Frontal cortex (tissue), 4 donors: Measurements from ENCODE around the gene TNFRSF21. TPM values are rescaled to one million over a fixed set of nuclear protein-coding genes. Genes with fewer than 3 reads are reported as not detected.
"Not testable (repeated sequence)": the region's sequence is repeated elsewhere in the genome, so short reads cannot be mapped to it uniquely, and the experiment has no call there.

ENCODE experiments used
- DNase-seq, 2 donors: peaks; one replicate each; pipeline ENCODE4 v3.0.0; 2012; ENCODE audit warnings: low spot score in 2 of 2
- FAIRE-seq: peaks from 2 replicates; lab custom pipeline; 2012; peaks lifted over from hg19 to GRCh38; lab: Jason Lieb, UNC
- total RNA-seq: library from RNA; depleted of rRNA; stranded (reverse); fragments of >200 nt; gene quantifications from one replicate; pipeline ENCODE4 v1.2.3, GENCODE V29; 2014
- donor health status: control.
- donor health status: control.
- donor health status: control.

Gene TNFRSF21
- total RNA-seq = 54.2 TPM

GRCh38 chr6:47309291-47310130 lies at the start of gene TNFRSF21:
Gene TNFRSF21, minus strand, starts transcription at chr6:47309905. Its CDS starts 394 bp downstream, at chr6:47309511.
- FAIRE-seq (peak; percentile 58), DNase-seq (peak; percentile 91 to 93)

- no peak for DNase-seq
- FAIRE-seq = no peak
Observed at GRCh38 chr6:47358440-47359225, 48.9 kb upstream of the TNFRSF21 start.

GRCh38 chr6:47357827-47358226 lies 48.1 kb upstream of the TNFRSF21 start:
- FAIRE-seq (no peak), DNase-seq (no peak)

- no peak for FAIRE-seq
Observed at GRCh38 chr6:47355496-47355895, 45.8 kb upstream of the TNFRSF21 start.

GRCh38 chr6:47353871-47354270 lies 44.2 kb upstream of the TNFRSF21 start:
- FAIRE-seq = no peak

More at GRCh38 chr6:47355496-47355895, 45.8 kb upstream of the TNFRSF21 start:
- no peak for DNase-seq

GRCh38 chr6:47352966-47353365 lies 43.3 kb upstream of the TNFRSF21 start:
- FAIRE-seq (no peak), DNase-seq (no peak)

More at GRCh38 chr6:47353871-47354270, 44.2 kb upstream of the TNFRSF21 start:
- DNase-seq = no peak

- FAIRE-seq (no peak), DNase-seq (no peak)
Observed at GRCh38 chr6:47352194-47352920, 42.7 kb upstream of the TNFRSF21 start.

- FAIRE-seq = no peak
Observed at GRCh38 chr6:47351621-47352020, 41.9 kb upstream of the TNFRSF21 start.

GRCh38 chr6:47349931-47350330 lies 40.2 kb upstream of the TNFRSF21 start:
- FAIRE-seq (no peak), DNase-seq (no peak)

More at GRCh38 chr6:47351621-47352020, 41.9 kb upstream of the TNFRSF21 start:
- no peak for DNase-seq

GRCh38 chr6:47348316-47348863 lies 38.7 kb upstream of the TNFRSF21 start:
- FAIRE-seq (no peak), DNase-seq (no peak)

- no peak for FAIRE-seq
- no peak for DNase-seq
Observed at GRCh38 chr6:47345761-47346160, 36.1 kb upstream of the TNFRSF21 start.

GRCh38 chr6:47344022-47344421 lies 34.3 kb upstream of the TNFRSF21 start:
- FAIRE-seq = no peak
- no peak for DNase-seq

GRCh38 chr6:47343600-47343999 lies 33.9 kb upstream of the TNFRSF21 start:
- FAIRE-seq = no peak

GRCh38 chr6:47342824-47343223 lies 33.1 kb upstream of the TNFRSF21 start:
- DNase-seq (no peak), FAIRE-seq (no peak)

More at GRCh38 chr6:47343600-47343999, 33.9 kb upstream of the TNFRSF21 start:
- no peak for DNase-seq

- FAIRE-seq (no peak), DNase-seq (no peak)
Observed at GRCh38 chr6:47337519-47337918, 27.8 kb upstream of the TNFRSF21 start.

- FAIRE-seq = no peak
- no peak for DNase-seq
Observed at GRCh38 chr6:47336334-47336733, 26.6 kb upstream of the TNFRSF21 start.

- no peak for DNase-seq
- FAIRE-seq = no peak
Observed at GRCh38 chr6:47335466-47335865, 25.8 kb upstream of the TNFRSF21 start.

GRCh38 chr6:47334334-47334733 lies 24.6 kb upstream of the TNFRSF21 start:
- FAIRE-seq (no peak), DNase-seq (no peak)

- FAIRE-seq, DNase-seq: not testable (repeated sequence)
Observed at GRCh38 chr6:47328606-47329005, 18.9 kb upstream of the TNFRSF21 start.

GRCh38 chr6:47328139-47328538 lies 18.4 kb upstream of the TNFRSF21 start:
- not testable (repeated sequence) for DNase-seq, FAIRE-seq
